ENCODE data around the gene SLAMF1.

The SLAMF1 gene

GRCh38 chr1:160623862-160624261, 23.0 kb downstream of the SLAMF1 start:
- H3K9me3 Mint-ChIP-seq, result peaks cover 5% of the 10 kb centered on the region
- H3K4me1 Mint-ChIP-seq, result peaks cover 81% of the 10 kb centered on the region
- H3K36me3 Mint-ChIP-seq (ENCODE audit: insufficient read depth), result peaks cover 13% of the 10 kb centered on the region
- H3K27ac Mint-ChIP-seq (ENCODE audit: low read depth), result no peak overlapping the region
- DNase-seq (ENCODE audit: low spot score in 2 of 2) (no peak), ATAC-seq (replicated peaks; ENCODE audit: extremely low read depth, poor library complexity, severe bottlenecking) (peak; percentile 50)
- no peaks in the 10 kb centered on the region for H3K27me3 Mint-ChIP-seq
- H3K4me3 Mint-ChIP-seq, result peak overlapping the region; percentile 36

- peak overlapping the region; percentile 13 for H3K27ac Mint-ChIP-seq (ENCODE audit: low read depth)
- peaks cover 79% of the 10 kb centered on the region for H3K4me1 Mint-ChIP-seq
- peaks cover 5% of the 10 kb centered on the region for H3K9me3 Mint-ChIP-seq
- H3K36me3 Mint-ChIP-seq (ENCODE audit: insufficient read depth), result peaks cover 13% of the 10 kb centered on the region
- ATAC-seq (replicated peaks; ENCODE audit: extremely low read depth, poor library complexity, severe bottlenecking) (peak; percentile 58), DNase-seq (ENCODE audit: low spot score in 2 of 2) (no peak)
- no peaks in the 10 kb centered on the region for H3K27me3 Mint-ChIP-seq
- peak overlapping the region; percentile 36 for H3K4me3 Mint-ChIP-seq
Measured at GRCh38 chr1:160623227-160623633, 23.6 kb downstream of the SLAMF1 start.

GRCh38 chr1:160622501-160623226, 24.2 kb downstream of the SLAMF1 start:
- Mint-ChIP-seq H3K27ac (ENCODE audit: low read depth) (no peak overlapping the region), H3K9me3 (peaks cover 5% of the 10 kb centered on the region), H3K4me3 (no peak overlapping the region), H3K4me1 (peaks cover 77% of the 10 kb centered on the region), H3K36me3 (ENCODE audit: insufficient read depth) (peaks cover 14% of the 10 kb centered on the region), H3K27me3 (no peaks in the 10 kb centered on the region)
- DNase-seq (ENCODE audit: low spot score in 2 of 2) (no peak), ATAC-seq (replicated peaks; ENCODE audit: extremely low read depth, poor library complexity, severe bottlenecking) (no peak)

- no peak overlapping the region for H3K4me3 Mint-ChIP-seq
- H3K4me1 Mint-ChIP-seq, result peaks cover 69% of the 10 kb centered on the region
Measured at GRCh38 chr1:160621633-160622413, 25.0 kb downstream of the SLAMF1 start.

GRCh38 chr1:160620942-160621632, 25.8 kb downstream of the SLAMF1 start:
- H3K36me3 Mint-ChIP-seq (ENCODE audit: insufficient read depth), result peaks cover 12% of the 10 kb centered on the region
- H3K27ac Mint-ChIP-seq (ENCODE audit: low read depth), result peak overlapping the region; percentile 30
- ATAC-seq (replicated peaks; ENCODE audit: extremely low read depth, poor library complexity, severe bottlenecking), result no peak
- no peaks in the 10 kb centered on the region for H3K9me3 Mint-ChIP-seq
- H3K4me1 Mint-ChIP-seq, result peaks cover 62% of the 10 kb centered on the region
- no peak overlapping the region for H3K4me3 Mint-ChIP-seq
- H3K27me3 Mint-ChIP-seq, result no peaks in the 10 kb centered on the region
- no peak for DNase-seq (ENCODE audit: low spot score in 2 of 2)

More at GRCh38 chr1:160621633-160622413, 25.0 kb downstream of the SLAMF1 start:
- peak overlapping the region; percentile 30 for H3K27ac Mint-ChIP-seq (ENCODE audit: low read depth)
- ATAC-seq (replicated peaks; ENCODE audit: extremely low read depth, poor library complexity, severe bottlenecking) (no peak), DNase-seq (ENCODE audit: low spot score in 2 of 2) (no peak)
- H3K36me3 Mint-ChIP-seq (ENCODE audit: insufficient read depth), result peaks cover 12% of the 10 kb centered on the region
- H3K9me3 Mint-ChIP-seq, result peaks cover 2% of the 10 kb centered on the region
- no peaks in the 10 kb centered on the region for H3K27me3 Mint-ChIP-seq

- DNase-seq (ENCODE audit: low spot score in 2 of 2) (no peak), ATAC-seq (replicated peaks; ENCODE audit: extremely low read depth, poor library complexity, severe bottlenecking) (no peak)
- Mint-ChIP-seq H3K9me3 (no peaks in the 10 kb centered on the region), H3K27ac (ENCODE audit: low read depth) (no peak overlapping the region), H3K4me1 (peaks cover 49% of the 10 kb centered on the region), H3K4me3 (no peak overlapping the region), H3K36me3 (ENCODE audit: insufficient read depth) (peaks cover 12% of the 10 kb centered on the region), H3K27me3 (no peaks in the 10 kb centered on the region)
Measured at GRCh38 chr1:160619742-160620277, 27.0 kb downstream of the SLAMF1 start.

- H3K27me3 Mint-ChIP-seq, result no peaks in the 10 kb centered on the region
- H3K36me3 Mint-ChIP-seq (ENCODE audit: insufficient read depth), result peaks cover 12% of the 10 kb centered on the region
- no peak for DNase-seq (ENCODE audit: low spot score in 2 of 2)
- H3K9me3 Mint-ChIP-seq, result no peaks in the 10 kb centered on the region
- H3K4me3 Mint-ChIP-seq, result no peak overlapping the region
- peak; percentile 42 for ATAC-seq (replicated peaks; ENCODE audit: extremely low read depth, poor library complexity, severe bottlenecking)
- H3K27ac Mint-ChIP-seq (ENCODE audit: low read depth), result peak overlapping the region; percentile 39
- H3K4me1 Mint-ChIP-seq, result peaks cover 39% of the 10 kb centered on the region
Measured at GRCh38 chr1:160618763-160619274, 28.0 kb downstream of the SLAMF1 start.

GRCh38 chr1:160618327-160618726, 28.5 kb downstream of the SLAMF1 start:
- H3K9me3 Mint-ChIP-seq, result no peaks in the 10 kb centered on the region
- no peak for DNase-seq (ENCODE audit: low spot score in 2 of 2)
- ATAC-seq (replicated peaks; ENCODE audit: extremely low read depth, poor library complexity, severe bottlenecking), result no peak
- H3K4me3 Mint-ChIP-seq, result no peak overlapping the region
- H3K36me3 Mint-ChIP-seq (ENCODE audit: insufficient read depth), result peaks cover 12% of the 10 kb centered on the region
- no peaks in the 10 kb centered on the region for H3K27me3 Mint-ChIP-seq
- H3K4me1 Mint-ChIP-seq, result peaks cover 34% of the 10 kb centered on the region
- H3K27ac Mint-ChIP-seq (ENCODE audit: low read depth), result peak overlapping the region; percentile 20

GRCh38 chr1:160615660-160616059, 31.2 kb downstream of the SLAMF1 start:
- DNase-seq (ENCODE audit: low spot score in 2 of 2), result no peak
- ATAC-seq (replicated peaks; ENCODE audit: extremely low read depth, poor library complexity, severe bottlenecking), result no peak
- peaks cover 28% of the 10 kb centered on the region for H3K36me3 Mint-ChIP-seq (ENCODE audit: insufficient read depth)
- H3K4me1 Mint-ChIP-seq, result peaks cover 19% of the 10 kb centered on the region
- H3K9me3 Mint-ChIP-seq, result no peaks in the 10 kb centered on the region
- H3K27me3 Mint-ChIP-seq, result no peaks in the 10 kb centered on the region
- no peak overlapping the region for H3K27ac Mint-ChIP-seq (ENCODE audit: low read depth)
- H3K4me3 Mint-ChIP-seq, result no peak overlapping the region

- DNase-seq (ENCODE audit: low spot score in 2 of 2), result no peak
- ATAC-seq (replicated peaks; ENCODE audit: extremely low read depth, poor library complexity, severe bottlenecking), result no peak
- Mint-ChIP-seq H3K27me3 (no peaks in the 10 kb centered on the region), H3K9me3 (no peaks in the 10 kb centered on the region), H3K36me3 (ENCODE audit: insufficient read depth) (peaks cover 33% of the 10 kb centered on the region), H3K4me3 (no peak overlapping the region), H3K27ac (ENCODE audit: low read depth) (no peak overlapping the region), H3K4me1 (peaks cover 19% of the 10 kb centered on the region)
Measured at GRCh38 chr1:160614410-160614809, 32.4 kb downstream of the SLAMF1 start.

GRCh38 chr1:160612613-160613218, 34.1 kb downstream of the SLAMF1 start:
- Mint-ChIP-seq H3K27ac (ENCODE audit: low read depth) (no peak overlapping the region), H3K4me1 (peaks cover 5% of the 10 kb centered on the region), H3K4me3 (no peak overlapping the region), H3K9me3 (no peaks in the 10 kb centered on the region), H3K27me3 (no peaks in the 10 kb centered on the region), H3K36me3 (ENCODE audit: insufficient read depth) (peaks cover 32% of the 10 kb centered on the region)
- no peak for ATAC-seq (replicated peaks; ENCODE audit: extremely low read depth, poor library complexity, severe bottlenecking)
- DNase-seq (ENCODE audit: low spot score in 2 of 2), result no peak
